MM.1S (cell line): ENCODE data around the gene ATF7.

ENCODE experiments used
- CTCF ChIP-seq: fragments of 300-600 bp; sonication (generic); IDR thresholded peaks from 2 replicates; pipeline ENCODE4 v1.5.1; 2016; ENCODE audit warnings: antibody characterized with exemption, low read length, mixed read lengths
- EZH2 ChIP-seq: fragments of 300-600 bp; sonication (generic); optimal IDR thresholded peaks from 2 replicates; pipeline ENCODE3; 2017; ENCODE audit warnings: low read depth, mild to moderate bottlenecking, antibody characterized with exemption, low read length, mixed read lengths

GRCh38 chr12:53479331-53479730, 146.9 kb downstream of the ATF7 start:
- TF ChIP-seq EZH2 (no peak), CTCF (no peak)
